HG03521 (cell line): ENCODE data around the gene STAC.
"Not testable (repeated sequence)": the region's sequence is repeated elsewhere in the genome, so short reads cannot be mapped to it uniquely, and the experiment has no call there.

Source experiments
- ATAC-seq: cut with Tn5 transposase; IDR thresholded peaks from one replicate; pipeline ENCODE4 v1.9.1; 2021; ENCODE audit warnings: mild to moderate bottlenecking, moderate library complexity; ENCODE audit not compliant: unreplicated experiment

Gene STAC

GRCh38 chr3:36475558-36475957 is 95.3 kb downstream of the STAC start:
- ATAC-seq, result no peak

- ATAC-seq, result no peak
Measured at GRCh38 chr3:36476286-36476942, 96.1 kb downstream of the STAC start.

GRCh38 chr3:36477655-36478054 is 97.4 kb downstream of the STAC start:
- no peak for ATAC-seq

- ATAC-seq, result no peak
Measured at GRCh38 chr3:36480911-36481648, 100.8 kb downstream of the STAC start.

- no peak for ATAC-seq
Measured at GRCh38 chr3:36482256-36482655, 102.0 kb downstream of the STAC start.

GRCh38 chr3:36482880-36483279 is 102.6 kb downstream of the STAC start:
- ATAC-seq, result no peak

GRCh38 chr3:36483709-36484108 is 103.4 kb downstream of the STAC start:
- no peak for ATAC-seq

GRCh38 chr3:36484386-36484785 is 104.1 kb downstream of the STAC start:
- ATAC-seq, result no peak

GRCh38 chr3:36486009-36486795 is 105.9 kb downstream of the STAC start:
- ATAC-seq, result no peak

GRCh38 chr3:36487616-36488015 is 107.3 kb downstream of the STAC start:
- no peak for ATAC-seq

GRCh38 chr3:36488077-36488789 is 107.9 kb downstream of the STAC start:
- no peak for ATAC-seq

- no peak for ATAC-seq
Measured at GRCh38 chr3:36489101-36489500, 108.8 kb downstream of the STAC start.

- ATAC-seq, result no peak
Measured at GRCh38 chr3:36489679-36490425, 109.5 kb downstream of the STAC start.

- no peak for ATAC-seq
Measured at GRCh38 chr3:36493051-36493450, 112.7 kb downstream of the STAC start.

GRCh38 chr3:36494461-36495109 is 114.3 kb downstream of the STAC start:
- ATAC-seq, result no peak

- ATAC-seq, result no peak
Measured at GRCh38 chr3:36496684-36497633, 116.7 kb downstream of the STAC start.

GRCh38 chr3:36500053-36500452 is 119.7 kb downstream of the STAC start:
- not testable (repeated sequence) for ATAC-seq

GRCh38 chr3:36501616-36502015 is 121.3 kb downstream of the STAC start:
- no peak for ATAC-seq

GRCh38 chr3:36505393-36505792 is 125.1 kb downstream of the STAC start:
- ATAC-seq, result no peak
